GM12878 (cell line): ENCODE results near the gene TNRC6B. TPM values are rescaled to one million over a fixed set of nuclear protein-coding genes. Genes with fewer than 3 reads are reported as not detected.

ENCODE experiments used
- ATAC-seq: fragments of 200-7000 bp; cut with Tn5 transposase; 3 replicates; pipeline ENCODE4 v1.9.1; 2020; ENCODE audit warnings: mild to moderate bottlenecking, moderate library complexity
- BruUV-seq: library from RNA; stranded (reverse); fragments of 400-500 nt; replicated peaks from 2 replicates; lab custom pipeline; 2021; lab: Mats Ljungman, UMichigan
- CTCF ChIA-PET: fragments of 300-600 bp; sonication (Branson Sonifier 250); formaldehyde crosslinking; extraction: SDS; loops from one replicate; lab custom pipeline; 2021; ENCODE audit warnings: inconsistent platforms; lab: Yijun Ruan, JAX
- POLR2A ChIA-PET: fragments of 350-600 bp; formaldehyde crosslinking; extraction: SDS; loops from one replicate; lab custom pipeline; 2021; ENCODE audit warnings: inconsistent platforms; lab: Charles Lee
- RAD21 ChIA-PET: fragments of 300-600 bp; sonication (Branson Sonifier 250); formaldehyde crosslinking; loops from one replicate; lab custom pipeline; 2023; ENCODE audit warnings: antibody characterized with exemption; ENCODE audit not compliant: unreplicated experiment; lab: Charles Lee
- SMC1A ChIA-PET: fragments of 300-600 bp; sonication (Branson Sonifier 250); formaldehyde crosslinking; loops from one replicate; lab custom pipeline; 2023; ENCODE audit not compliant: unreplicated experiment, uncharacterized antibody; lab: Charles Lee
- DNase-seq: peaks from one replicate; pipeline ENCODE4 v3.0.0-alpha.2; 2011; ENCODE audit warnings: low read depth, low spot score
- FAIRE-seq: peaks from 3 replicates; lab custom pipeline; 2011; peaks lifted over from hg19 to GRCh38; lab: Jason Lieb, UNC
- H2AFZ ChIP-seq: 2 replicates; pipeline ENCODE4 v1.6.0; 2011; ENCODE audit warnings: low read depth, low read length, control low read depth; ENCODE audit not compliant: control insufficient read depth
- H3K27ac ChIP-seq: 2 replicates; pipeline ENCODE4 v1.5.1; 2011; ENCODE audit warnings: control low read depth; ENCODE audit not compliant: control insufficient read depth, insufficient read depth
- H3K27me3 ChIP-seq, 2 experiments: replicated peaks in 1 of 2; 2 replicates each; pipeline versions ENCODE4 v1.6.0 to v1.6.1; 2011; ENCODE audit warnings: low read length in 1 of 2; ENCODE audit not compliant: control insufficient read depth in 2 of 2, insufficient read depth in 2 of 2
- H3K36me3 ChIP-seq, 2 experiments: 2 replicates each; pipeline ENCODE4 v1.5.1; 2011; ENCODE audit warnings: low read length in 1 of 2; ENCODE audit not compliant: control insufficient read depth in 2 of 2, insufficient read depth in 2 of 2
- H3K4me1 ChIP-seq: 2 replicates; pipeline ENCODE4 v1.6.1; 2011; ENCODE audit warnings: mild to moderate bottlenecking, low read length, moderate library complexity, mixed read lengths; ENCODE audit not compliant: control insufficient read depth, insufficient read depth
- H3K4me2 ChIP-seq: 2 replicates; pipeline ENCODE4 v1.6.0; 2011; ENCODE audit warnings: control low read depth; ENCODE audit not compliant: control insufficient read depth, insufficient read depth
- H3K4me3 ChIP-seq: fragments of 200-600 bp; sonication (generic); 2 replicates; pipeline ENCODE4 v1.5.1; 2016
- H3K79me2 ChIP-seq: 2 replicates; pipeline ENCODE4 v1.6.0; 2011; ENCODE audit warnings: low read length; ENCODE audit not compliant: control insufficient read depth, insufficient read depth
- H3K9ac ChIP-seq: 2 replicates; pipeline ENCODE4 v1.8.0; 2011; ENCODE audit warnings: low read length, control low read depth, mixed read lengths; ENCODE audit not compliant: control insufficient read depth, insufficient read depth
- H3K9me3 ChIP-seq: replicated peaks from 3 replicates; pipeline ENCODE4 v1.5.1; 2011; ENCODE audit warnings: mild to moderate bottlenecking, low read length; ENCODE audit not compliant: control insufficient read depth, insufficient read depth
- H4K20me1 ChIP-seq: 2 replicates; pipeline ENCODE4 v1.6.0; 2011; ENCODE audit not compliant: control insufficient read depth, insufficient read depth
- CHD2 ChIP-seq: IDR thresholded peaks from 2 replicates; pipeline ENCODE4 v1.6.1; 2011; ENCODE audit warnings: low read depth, low read length, improper control_type of control experiment, borderline replicate concordance
- FOXK2 ChIP-seq: fragments of 450-650 bp; IDR thresholded peaks from 2 replicates; pipeline ENCODE4 v1.6.1; 2017; ENCODE audit warnings: mild to moderate bottlenecking, moderate library complexity
- IRF4 ChIP-seq: IDR thresholded peaks from 2 replicates; pipeline ENCODE4 v1.6.1; 2011; ENCODE audit warnings: low read depth, low read length
- MEF2B ChIP-seq: fragments of 450-650 bp; IDR thresholded peaks from 2 replicates; pipeline ENCODE4 v1.6.1; 2018; ENCODE audit warnings: mild to moderate bottlenecking, moderate library complexity; ENCODE audit not compliant: partially characterized antibody, poor library complexity, severe bottlenecking
- MYB ChIP-seq: fragments of 150-350 bp; IDR thresholded peaks from 2 replicates; pipeline ENCODE4 v1.6.1; 2014; ENCODE audit warnings: mild to moderate bottlenecking, low read depth, low read length, borderline replicate concordance
- PAX5 ChIP-seq: IDR thresholded peaks from 2 replicates; pipeline ENCODE4 v1.6.1; 2011; ENCODE audit warnings: low read depth, low read length, borderline replicate concordance
- RAD21 ChIP-seq: IDR thresholded peaks from 2 replicates; pipeline ENCODE4 v1.6.1; 2011; ENCODE audit warnings: mild to moderate bottlenecking, low read depth, low read length, moderate library complexity; ENCODE audit not compliant: insufficient read depth
- SMARCA5 ChIP-seq: fragments of 450-650 bp; IDR thresholded peaks from 2 replicates; pipeline ENCODE4 v1.6.1; 2017; ENCODE audit warnings: mild to moderate bottlenecking
- SREBF1 ChIP-seq: IDR thresholded peaks from 2 replicates; pipeline ENCODE4 v1.6.1; 2012; ENCODE audit warnings: mild to moderate bottlenecking, low read length
- WGBS: methylation state at CpG from one replicate; pipeline ENCODE4 v1.1.6; 2016; ENCODE audit warnings: low lambda C conversion rate; ENCODE audit not compliant: insufficient replicate concordance, insufficient coverage; ENCODE audit errors: missing lambda C conversion rate; 5-methylcytosine and 5-hydroxymethylcytosine counted together
- in situ Hi-C: fragments of 300-500 bp; cut with MboI; formaldehyde crosslinking; loops from 9 replicates; pipeline ENCODE4 v1.14.3; 2018; ENCODE audit warnings: mixed read lengths
- intact Hi-C: fragments of 100-400 bp; cut with micrococcal nuclease; formaldehyde crosslinking; loops from one replicate; pipeline ENCODE4 v1.14.2; 2022; ENCODE audit not compliant: unreplicated experiment
- polyA plus RNA-seq, 11 experiments: library from polyadenylated mRNA; depleted of rRNA in 4 of 11; unstranded in 6 of 11; stranded (reverse) in 5 of 11; fragments of >200 nt; fragmentation: Nextera tagmentation in 4 of 11; fragmentation: Illumina TruSeq in 1 of 11; extraction: Ambion mirVana in 4 of 11; extraction: Trizol in 1 of 11; gene quantifications; 1 replicate in 1 of 11; 2 replicates in 10 of 11; pipeline versions ENCODE4 v1.2.1 to v1.2.3, GENCODE V29; 2011 to 2016; ENCODE audit warnings: inconsistent platforms in 2 of 11, missing spikeins in 2 of 11, low read depth in 1 of 11
- total RNA-seq, 4 experiments: library from RNA; depleted of rRNA in 3 of 4; stranded (reverse); fragments of >200 nt in 3 of 4; fragmentation: Illumina TruSeq in 1 of 4; extraction: Trizol in 1 of 4; gene quantifications; 2 replicates each; pipeline versions ENCODE4 v1.2.1 to v1.2.3, GENCODE V29; 2013 to 2021
- TF ChIP-seq, protein P1 (sequence below): fragments of 450-650 bp; IDR thresholded peaks from 2 replicates; pipeline ENCODE4 v1.6.1; 2017; ENCODE audit warnings: mild to moderate bottlenecking
- TF ChIP-seq, protein P2 (sequence below): IDR thresholded peaks from 2 replicates; pipeline ENCODE4 v1.6.1; 2012; ENCODE audit warnings: low read depth, low read length, improper control_type of control experiment

Gene TNRC6B
- total and polyA plus RNA-seq, 10 of the 15 experiments (the other 5 are each of a cell fraction or from before 2014, with no cell fraction given): 3.6 to 32.8 (median 16.4) TPM

- Histone ChIP-seq H3K36me3 (peaks cover 22 to 40% of the 10 kb centered on the region in 2 experiments), H3K79me2 (peaks cover 7% of the 10 kb centered on the region), H3K9ac (no peak overlapping the region), H3K9me3 (no peaks in the 10 kb centered on the region), H3K27ac (no peak overlapping the region), H3K4me2 (no peak overlapping the region), H3K27me3 (no peaks in the 10 kb centered on the region), H3K4me1 (no peaks in the 10 kb centered on the region; the same call in 1 of the 2 replicates), H4K20me1 (no peaks in the 10 kb centered on the region), H2AFZ (no peak overlapping the region), H3K4me3 (no peak overlapping the region)
- RAD21 ChIA-PET: no interaction called here
- BruUV-seq: no TSS peak
- intact Hi-C loops: no loop called here
- 100% methylated on average over 2 of the region's 2 CpGs for WGBS
- CTCF ChIA-PET: interaction anchor here (0.7 to 1.4 kb wide), 3 partner anchors 14 to 121 kb away, joined by 3 to 4 read pairs (median 4); no protein-coding TSS in a partner anchor
- DNase-seq (no peak), FAIRE-seq (no peak), ATAC-seq (no peak)
- SMC1A ChIA-PET: interaction anchor here (1.3 to 2.6 kb wide), 2 partner anchors 16 to 18 kb away, joined by 3 to 7 read pairs; no protein-coding TSS in a partner anchor
- in situ Hi-C loops: no loop called here
- POLR2A ChIA-PET: interaction anchor here (1.0 kb wide), 1 partner anchor 10 kb away, joined by 3 read pairs; no protein-coding TSS in a partner anchor
- TF ChIP-seq, protein P1, sequence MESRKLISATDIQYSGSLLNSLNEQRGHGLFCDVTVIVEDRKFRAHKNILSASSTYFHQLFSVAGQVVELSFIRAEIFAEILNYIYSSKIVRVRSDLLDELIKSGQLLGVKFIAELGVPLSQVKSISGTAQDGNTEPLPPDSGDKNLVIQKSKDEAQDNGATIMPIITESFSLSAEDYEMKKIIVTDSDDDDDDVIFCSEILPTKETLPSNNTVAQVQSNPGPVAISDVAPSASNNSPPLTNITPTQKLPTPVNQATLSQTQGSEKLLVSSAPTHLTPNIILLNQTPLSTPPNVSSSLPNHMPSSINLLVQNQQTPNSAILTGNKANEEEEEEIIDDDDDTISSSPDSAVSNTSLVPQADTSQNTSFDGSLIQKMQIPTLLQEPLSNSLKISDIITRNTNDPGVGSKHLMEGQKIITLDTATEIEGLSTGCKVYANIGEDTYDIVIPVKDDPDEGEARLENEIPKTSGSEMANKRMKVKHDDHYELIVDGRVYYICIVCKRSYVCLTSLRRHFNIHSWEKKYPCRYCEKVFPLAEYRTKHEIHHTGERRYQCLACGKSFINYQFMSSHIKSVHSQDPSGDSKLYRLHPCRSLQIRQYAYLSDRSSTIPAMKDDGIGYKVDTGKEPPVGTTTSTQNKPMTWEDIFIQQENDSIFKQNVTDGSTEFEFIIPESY: no peak
- no peak for TF ChIP-seq MYB
- no peak for TF ChIP-seq FOXK2
- TF ChIP-seq CHD2: no peak
- TF ChIP-seq, protein P2, sequence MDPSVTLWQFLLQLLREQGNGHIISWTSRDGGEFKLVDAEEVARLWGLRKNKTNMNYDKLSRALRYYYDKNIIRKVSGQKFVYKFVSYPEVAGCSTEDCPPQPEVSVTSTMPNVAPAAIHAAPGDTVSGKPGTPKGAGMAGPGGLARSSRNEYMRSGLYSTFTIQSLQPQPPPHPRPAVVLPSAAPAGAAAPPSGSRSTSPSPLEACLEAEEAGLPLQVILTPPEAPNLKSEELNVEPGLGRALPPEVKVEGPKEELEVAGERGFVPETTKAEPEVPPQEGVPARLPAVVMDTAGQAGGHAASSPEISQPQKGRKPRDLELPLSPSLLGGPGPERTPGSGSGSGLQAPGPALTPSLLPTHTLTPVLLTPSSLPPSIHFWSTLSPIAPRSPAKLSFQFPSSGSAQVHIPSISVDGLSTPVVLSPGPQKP: no peak
- no peak for TF ChIP-seq RAD21
- no peak for TF ChIP-seq IRF4
- TF ChIP-seq SMARCA5: no peak
- TF ChIP-seq PAX5: no peak
- no peak for TF ChIP-seq SREBF1
- TF ChIP-seq MEF2B: no peak
Measured at GRCh38 chr22:40366068-40366467, 188.3 kb downstream of the TNRC6B start.
